ENCODE results near the gene WDR86. TPM values are rescaled to one million over a fixed set of nuclear protein-coding genes. Genes with fewer than 3 reads are reported as not detected.

Gene WDR86
- total and polyA plus RNA-seq, 2 of the 4 experiments (the other 2 are of a cell fraction), result not detected

GRCh38 chr7:151371266-151371665, 38.6 kb downstream of the WDR86 start:
- intact Hi-C loops (cut with micrococcal nuclease) (no loop called here), dilution Hi-C loops (cut with HindIII; ENCODE audit: low sequenced_read_pairs, unreplicated experiment) (no loop called here)

More at GRCh38 chr7:151371266-151371665, 38.6 kb downstream of the WDR86 start:
- no peak overlapping the region for H2BK120ac ChIP-seq (ENCODE audit: low read depth, low read length)
- no peaks in the 10 kb centered on the region for H3K9me3 ChIP-seq (ENCODE audit: control insufficient read depth, insufficient read depth, low read length)
- H3K79me1 ChIP-seq (ENCODE audit: low read depth in 1 of 2, low read length in 2 of 2), result peaks cover 0 to 2% of the 10 kb centered on the region in 2 experiments; a peak in 1 of 4 replicates
- no peak overlapping the region for H2BK20ac ChIP-seq (ENCODE audit: low read depth, low read length)
- no TSS peak for BruUV-seq (replicated peaks)
- peaks cover 29% of the 10 kb centered on the region; the same call in 1 of the 2 replicates for H3K36me3 ChIP-seq (ENCODE audit: control insufficient read depth, insufficient read depth, low read length)
- no peaks in the 10 kb centered on the region for H3K27me3 ChIP-seq (ENCODE audit: control insufficient read depth, insufficient read depth, low read length)
- H3K4me1 ChIP-seq (ENCODE audit: control insufficient read depth, insufficient read depth, low read length), result peaks cover 7% of the 10 kb centered on the region
- H3K56ac ChIP-seq (ENCODE audit: extremely low read depth, insufficient read depth, low read length), result no peak overlapping the region
- ChIA-PET CTCF (interaction anchor here (0.9 to 1.0 kb wide), 2 partner anchors 16 to 77 kb away, joined by 4 to 12 read pairs; no protein-coding TSS in a partner anchor), POLR2A (ENCODE audit: unreplicated experiment) (no interaction called here)
- H3K9ac ChIP-seq (ENCODE audit: low read depth, low read length), result no peak overlapping the region
- H4K20me1 ChIP-seq (ENCODE audit: insufficient read depth, low read length), result peaks cover 14% of the 10 kb centered on the region
- no peak overlapping the region for H3K18ac ChIP-seq (ENCODE audit: low read depth, low read length)
- peaks cover 2% of the 10 kb centered on the region; the same call in 1 of the 2 replicates for H3K9me1 ChIP-seq (ENCODE audit: insufficient read depth, low read length)
- H2AFZ ChIP-seq (replicated peaks; ENCODE audit: low read length, poor library complexity), result no peak overlapping the region
- H3K4me2 ChIP-seq (ENCODE audit: low read depth, low read length), result no peak overlapping the region
- H2AK9ac ChIP-seq (replicated peaks; ENCODE audit: low read depth, low read length, poor library complexity), result no peak overlapping the region
- H2BK15ac ChIP-seq (ENCODE audit: low read depth, low read length), result no peak overlapping the region
- H3K27ac ChIP-seq (ENCODE audit: insufficient read depth, low read length), result no peak overlapping the region
- no peak overlapping the region for H3K4ac ChIP-seq (ENCODE audit: low read depth, low read length)
- H4K91ac ChIP-seq (ENCODE audit: insufficient read depth, low read depth, low read length), result no peak overlapping the region
- H3K4me3 ChIP-seq (ENCODE audit: insufficient read depth, low read depth, low read length), result no peak overlapping the region
- H2AK5ac ChIP-seq (ENCODE audit: low read depth, low read length), result no peak overlapping the region
- 100% methylated on average over 1 of the region's 2 CpGs; no CpG with 5 or more reads in 1 of the 2 experiments for WGBS, 2 experiments (ENCODE audit: extremely low coverage in 2 of 2, insufficient read length in 1 of 2)
- H2BK5ac ChIP-seq (ENCODE audit: low read depth, low read length, poor library complexity, severe bottlenecking), result no peak overlapping the region
- H4K5ac ChIP-seq (ENCODE audit: low read depth, low read length), result no peak overlapping the region
- H3K14ac ChIP-seq (replicated peaks; ENCODE audit: low read depth, low read length), result no peak overlapping the region
- TF ChIP-seq RFX5 (IDR thresholded peaks at IDR 0.05; ENCODE audit: low read depth, low read length) (no peak), MAFK (IDR thresholded peaks at IDR 0.05; ENCODE audit: low read depth, low read length) (no peak), POLR2A (IDR thresholded peaks at IDR 0.05; ENCODE audit: low read depth, low read length) (no peak), USF2 (IDR thresholded peaks at IDR 0.05; ENCODE audit: low read depth, low read length) (no peak), SMC3 (IDR thresholded peaks at IDR 0.05; ENCODE audit: low read depth, low read length) (no peak), RCOR1 (IDR thresholded peaks at IDR 0.05; ENCODE audit: insufficient replicate concordance, low read length) (no peak), CHD1 (IDR thresholded peaks at IDR 0.05; ENCODE audit: low read depth, low read length) (no peak), ELK1 (IDR thresholded peaks at IDR 0.05; ENCODE audit: borderline replicate concordance, low read depth, low read length) (no peak), FOS (IDR thresholded peaks at IDR 0.05; ENCODE audit: low read depth, low read length) (no peak), CEBPB (IDR thresholded peaks at IDR 0.05; ENCODE audit: low read depth, low read length) (no peak), NFE2L2 (IDR thresholded peaks at IDR 0.05; ENCODE audit: low read depth, low read length) (no peak), RAD21 (IDR thresholded peaks at IDR 0.05; ENCODE audit: low read length) (no peak), MAZ (IDR thresholded peaks at IDR 0.05; ENCODE audit: borderline replicate concordance, low read depth, low read length) (no peak)
- H3K23ac ChIP-seq (ENCODE audit: low read depth, low read length), result no peak overlapping the region
- ATAC-seq (ENCODE audit: low read depth) (no peak), DNase-seq (no peak)
- in situ Hi-C loops (cut with MboI; ENCODE audit: low sequenced_read_pairs), result loop anchor here (25.0 kb wide), 1 partner anchor 391 kb away; no protein-coding TSS in a partner anchor
- no peak overlapping the region for H4K8ac ChIP-seq (ENCODE audit: low read depth in 2 of 2, low read length in 2 of 2)
